ENCODE data around the gene MMP19. TPM values are rescaled to one million over a fixed set of nuclear protein-coding genes. Genes with fewer than 3 reads are reported as not detected.
A peak's percentile ranks its signal among the peaks of the same experiment; 100 is the strongest.
"Not testable (repeated sequence)": the region's sequence is repeated elsewhere in the genome, so short reads cannot be mapped to it uniquely, and the experiment has no call there.

Gene MMP19
- total RNA-seq, 1 donor from 2014 or later: 0.89 TPM

- H3K27me3 Mint-ChIP-seq: peaks cover 10% of the 10 kb centered on the region
- H3K36me3 Mint-ChIP-seq (ENCODE audit: insufficient read depth): no peaks in the 10 kb centered on the region
- DNase-seq (ENCODE audit: low spot score, unreplicated experiment): no peak
- no peak overlapping the region for H3K4me3 Mint-ChIP-seq (ENCODE audit: low read depth)
- TF ChIP-seq CTCF (IDR thresholded peaks at IDR 0.05; ENCODE audit: unreplicated experiment): no peak
- H3K9me3 Mint-ChIP-seq (ENCODE audit: low read depth): no peaks in the 10 kb centered on the region
- no peak overlapping the region for H3K27ac Mint-ChIP-seq
- H3K4me1 Mint-ChIP-seq (ENCODE audit: low read depth): no peaks in the 10 kb centered on the region
Observed at GRCh38 chr12:55844961-55845360, 2.2 kb upstream of the MMP19 start.

DNA sequence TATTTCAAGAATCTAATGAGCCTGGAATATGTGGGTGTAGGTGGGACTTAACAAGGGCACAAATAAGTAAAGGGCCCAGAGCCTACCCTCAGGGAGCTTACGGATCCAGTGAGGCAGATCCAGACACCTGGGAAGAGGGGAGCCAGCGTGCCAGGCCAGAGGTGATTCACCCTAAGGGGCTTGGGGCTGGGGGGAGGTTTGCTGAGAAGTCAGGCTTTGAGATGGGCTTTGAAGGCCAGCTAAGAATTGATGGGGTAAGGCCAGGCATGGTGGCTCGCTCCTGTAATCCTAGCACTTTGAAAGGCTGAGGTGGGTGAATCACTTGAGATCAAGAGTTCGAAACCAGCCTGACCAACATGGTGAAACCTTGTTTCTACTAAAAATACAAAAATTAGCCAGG is 695 bp upstream of the MMP19 start:
- Mint-ChIP-seq H3K9me3 (ENCODE audit: low read depth) (no peaks in the 10 kb centered on the region), H3K4me3 (ENCODE audit: low read depth) (no peak overlapping the region), H3K4me1 (ENCODE audit: low read depth) (no peaks in the 10 kb centered on the region), H3K36me3 (ENCODE audit: insufficient read depth) (no peaks in the 10 kb centered on the region), H3K27ac (peak overlapping the region; percentile 20), H3K27me3 (peaks cover 4% of the 10 kb centered on the region)
- TF ChIP-seq CTCF (IDR thresholded peaks at IDR 0.05; ENCODE audit: unreplicated experiment): no peak
- no peak for DNase-seq (ENCODE audit: low spot score, unreplicated experiment)

DNA sequence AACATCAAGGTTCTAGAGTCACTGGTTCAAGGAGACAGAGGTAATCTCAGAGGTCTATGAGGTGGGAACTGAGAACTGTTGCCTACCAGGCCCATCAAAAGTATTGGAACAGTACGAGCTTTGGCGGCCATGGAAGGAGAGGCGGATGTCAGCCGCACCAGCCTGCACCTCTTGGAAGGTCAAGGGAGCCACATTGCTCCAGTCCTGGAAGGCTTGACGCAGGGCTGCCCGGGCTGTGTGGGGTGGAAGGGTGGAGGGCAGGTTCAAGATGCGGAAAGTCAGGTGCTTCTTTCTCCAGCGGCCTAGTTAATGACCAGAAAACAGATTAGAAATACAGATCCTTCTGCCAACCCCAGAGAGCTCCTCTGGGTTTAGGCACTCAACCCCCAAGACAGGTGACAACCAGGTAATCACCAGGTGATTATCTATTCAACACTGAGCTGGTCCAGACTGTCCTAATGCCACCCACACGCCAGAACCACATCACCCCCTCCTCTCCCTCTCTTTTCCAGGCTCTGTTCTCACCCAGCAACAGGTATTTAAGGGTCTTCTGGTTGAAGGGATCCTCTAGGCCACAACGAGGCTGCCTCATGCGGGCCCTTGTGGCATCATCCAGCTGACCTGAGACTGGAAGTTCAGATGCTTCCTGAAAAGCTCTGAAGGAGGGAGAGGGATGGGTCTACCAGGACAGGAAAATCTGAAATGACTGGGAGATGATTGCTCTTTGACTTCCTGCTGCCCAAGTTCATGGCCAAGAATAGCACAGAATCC is 2.0 kb downstream of the MMP19 start:
- no peak overlapping the region for H3K27ac Mint-ChIP-seq
- H3K36me3 Mint-ChIP-seq (ENCODE audit: insufficient read depth): no peaks in the 10 kb centered on the region
- TF ChIP-seq CTCF (IDR thresholded peaks at IDR 0.05; ENCODE audit: unreplicated experiment): no peak
- H3K4me1 Mint-ChIP-seq (ENCODE audit: low read depth): no peaks in the 10 kb centered on the region
- H3K27me3 Mint-ChIP-seq: peaks cover 4% of the 10 kb centered on the region
- no peaks in the 10 kb centered on the region for H3K9me3 Mint-ChIP-seq (ENCODE audit: low read depth)
- no peak overlapping the region for H3K4me3 Mint-ChIP-seq (ENCODE audit: low read depth)
- no peak for DNase-seq (ENCODE audit: low spot score, unreplicated experiment)

- H3K4me3 Mint-ChIP-seq (ENCODE audit: low read depth): no peak overlapping the region
- no peaks in the 10 kb centered on the region for H3K9me3 Mint-ChIP-seq (ENCODE audit: low read depth)
- H3K27ac Mint-ChIP-seq: no peak overlapping the region
- no peak for TF ChIP-seq CTCF (IDR thresholded peaks at IDR 0.05; ENCODE audit: unreplicated experiment)
- H3K36me3 Mint-ChIP-seq (ENCODE audit: insufficient read depth): no peaks in the 10 kb centered on the region
- peaks cover 4% of the 10 kb centered on the region for H3K27me3 Mint-ChIP-seq
- H3K4me1 Mint-ChIP-seq (ENCODE audit: low read depth): no peaks in the 10 kb centered on the region
- DNase-seq (ENCODE audit: low spot score, unreplicated experiment): no peak
Observed at GRCh38 chr12:55839345-55840140, 3.2 kb downstream of the MMP19 start.

- no peaks in the 10 kb centered on the region for H3K9me3 Mint-ChIP-seq (ENCODE audit: low read depth)
- no peaks in the 10 kb centered on the region for H3K36me3 Mint-ChIP-seq (ENCODE audit: insufficient read depth)
- DNase-seq (ENCODE audit: low spot score, unreplicated experiment): no peak
- H3K4me1 Mint-ChIP-seq (ENCODE audit: low read depth): no peaks in the 10 kb centered on the region
- no peak overlapping the region for H3K27ac Mint-ChIP-seq
- peaks cover 4% of the 10 kb centered on the region for H3K27me3 Mint-ChIP-seq
- H3K4me3 Mint-ChIP-seq (ENCODE audit: low read depth): no peak overlapping the region
- no peak for TF ChIP-seq CTCF (IDR thresholded peaks at IDR 0.05; ENCODE audit: unreplicated experiment)
Observed at GRCh38 chr12:55838361-55838760, 4.4 kb downstream of the MMP19 start.

- H3K4me3 Mint-ChIP-seq (ENCODE audit: low read depth); DNase-seq (ENCODE audit: low spot score, unreplicated experiment); H3K27me3 Mint-ChIP-seq; H3K9me3 Mint-ChIP-seq (ENCODE audit: low read depth); H3K27ac Mint-ChIP-seq; H3K36me3 Mint-ChIP-seq (ENCODE audit: insufficient read depth): not testable (repeated sequence)
- peaks cover 11% of the 10 kb centered on the region for H3K4me1 Mint-ChIP-seq (ENCODE audit: low read depth)
Observed at GRCh38 chr12:55834400-55834799, 8.3 kb downstream of the MMP19 start.

Data from progenitor cell of endocrine pancreas (in vitro differentiated cells).